Upper lobe of right lung (tissue), 1 donor: ENCODE measurements around the gene HS6ST2. TPM values are rescaled to one million over a fixed set of nuclear protein-coding genes. Genes with fewer than 3 reads are reported as not detected.

Experiments used
- ATAC-seq: fragments of 200-7000 bp; cut with Tn5 transposase; one replicate; pipeline ENCODE4 v1.9.1; 2020; ENCODE audit warnings: mild to moderate bottlenecking, moderate library complexity
- DNase-seq: peaks from one replicate; pipeline ENCODE4 v3.0.0-alpha.2; 2020
- H3K27ac ChIP-seq: fragments of 200-600 bp; one replicate; pipeline ENCODE4 v1.8.0; 2022
- H3K27me3 ChIP-seq: fragments of 200-600 bp; one replicate; pipeline ENCODE4 v1.8.0; 2022; ENCODE audit warnings: mild to moderate bottlenecking
- H3K36me3 ChIP-seq: fragments of 200-600 bp; one replicate; pipeline ENCODE4 v1.8.0; 2022
- H3K4me1 ChIP-seq: fragments of 200-600 bp; one replicate; pipeline ENCODE4 v1.8.0; 2022
- H3K4me3 ChIP-seq: fragments of 200-600 bp; one replicate; pipeline ENCODE4 v1.8.0; 2022; ENCODE audit warnings: mild to moderate bottlenecking
- H3K9me3 ChIP-seq: fragments of 200-600 bp; one replicate; pipeline ENCODE4 v1.8.0; 2022
- CTCF ChIP-seq: fragments of 200-600 bp; IDR thresholded peaks from one replicate; pipeline ENCODE4 v1.8.0; 2022; ENCODE audit warnings: antibody characterized with exemption
- intact Hi-C: fragments of 100-400 bp; cut with DNase I; formaldehyde crosslinking; loops from one replicate; pipeline ENCODE4 v1.11.0; 2022
- total RNA-seq: library from RNA; stranded (reverse); fragmentation: NEBNext Ultra II Directional; extraction: Animal tissue kit (Norgen Biotek cat#: 25700); gene quantifications from one replicate; pipeline ENCODE4 v1.2.1, GENCODE V29; 2021
- donor health status: DM: no; HTN: yes; CAD: no; lungs with severe emphysema.

The HS6ST2 gene
- total RNA-seq, 1 donor from 2014 or later = 0.87 TPM

- Histone ChIP-seq H3K36me3 (no peaks in the 10 kb centered on the region), H3K9me3 (no peaks in the 10 kb centered on the region), H3K4me1 (no peaks in the 10 kb centered on the region), H3K27me3 (no peaks in the 10 kb centered on the region), H3K4me3 (no peak overlapping the region), H3K27ac (no peak overlapping the region)
- ATAC-seq (no peak), DNase-seq (no peak)
- TF ChIP-seq CTCF = no peak
- intact Hi-C loops = no loop called here
Measured at GRCh38 chrX:132751063-132751690, 207.3 kb downstream of the HS6ST2 start.

GRCh38 chrX:132750331-132751062 lies 207.9 kb downstream of the HS6ST2 start:
- intact Hi-C loops = no loop called here
- no peak for TF ChIP-seq CTCF
- Histone ChIP-seq H3K4me3 (no peak overlapping the region), H3K27ac (no peak overlapping the region), H3K27me3 (no peaks in the 10 kb centered on the region), H3K36me3 (no peaks in the 10 kb centered on the region), H3K9me3 (no peaks in the 10 kb centered on the region), H3K4me1 (no peaks in the 10 kb centered on the region)
- ATAC-seq (no peak), DNase-seq (no peak)

GRCh38 chrX:132749406-132749805 lies 209.0 kb downstream of the HS6ST2 start:
- no peaks in the 10 kb centered on the region for H3K9me3 ChIP-seq
- no peak overlapping the region for H3K27ac ChIP-seq
- H3K36me3 ChIP-seq = no peaks in the 10 kb centered on the region
- no peaks in the 10 kb centered on the region for H3K4me1 ChIP-seq
- ATAC-seq = no peak
- intact Hi-C loops = no loop called here
- DNase-seq = no peak
- H3K27me3 ChIP-seq = no peaks in the 10 kb centered on the region
- no peak for TF ChIP-seq CTCF
- H3K4me3 ChIP-seq = no peak overlapping the region

- Histone ChIP-seq H3K4me1 (no peaks in the 10 kb centered on the region), H3K27ac (no peak overlapping the region), H3K9me3 (no peaks in the 10 kb centered on the region), H3K27me3 (no peaks in the 10 kb centered on the region), H3K36me3 (no peaks in the 10 kb centered on the region), H3K4me3 (no peak overlapping the region)
- ATAC-seq = no peak
- TF ChIP-seq CTCF = no peak
- DNase-seq = no peak
- intact Hi-C loops = no loop called here
Measured at GRCh38 chrX:132748909-132749308, 209.5 kb downstream of the HS6ST2 start.

GRCh38 chrX:132748268-132748667 lies 210.2 kb downstream of the HS6ST2 start:
- DNase-seq = no peak
- Histone ChIP-seq H3K4me1 (no peaks in the 10 kb centered on the region), H3K27me3 (no peaks in the 10 kb centered on the region), H3K9me3 (no peaks in the 10 kb centered on the region), H3K27ac (no peak overlapping the region), H3K36me3 (no peaks in the 10 kb centered on the region), H3K4me3 (no peak overlapping the region)
- ATAC-seq = no peak
- TF ChIP-seq CTCF = no peak
- intact Hi-C loops = no loop called here
